ENCODE results near the gene PIGN. TPM values are rescaled to one million over a fixed set of nuclear protein-coding genes. Genes with fewer than 3 reads are reported as not detected.

The PIGN gene
- total and polyA plus RNA-seq, 2 donors (not counting 1 experiment from before 2014, with no cell fraction given): 2.7 to 37.3 TPM

DNA sequence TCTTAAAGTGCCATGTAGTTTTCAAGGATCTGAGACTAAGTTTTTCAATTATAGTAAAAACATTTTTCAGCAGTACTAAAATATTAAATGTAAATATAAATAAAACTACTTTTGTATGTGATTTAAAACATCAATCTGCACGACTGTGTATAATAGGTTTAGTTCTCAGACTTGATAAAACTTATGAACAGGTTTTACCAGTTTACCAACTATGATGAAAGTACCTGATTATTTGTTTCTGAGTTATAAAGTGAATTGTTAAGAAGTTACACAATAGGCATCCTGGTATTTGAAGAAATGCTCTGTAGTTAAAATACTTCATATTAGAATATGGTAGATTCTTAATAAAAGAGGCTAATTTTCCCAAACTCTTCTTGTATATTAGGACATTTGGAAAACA lies 15.0 kb upstream of the PIGN start:
- DNase-seq (no peak), ATAC-seq (ENCODE audit: low read depth) (no peak)
- peaks cover 41% of the 10 kb centered on the region for H3K4me1 Mint-ChIP-seq
- H3K27me3 Mint-ChIP-seq: no peaks in the 10 kb centered on the region
- peaks cover 75% of the 10 kb centered on the region for H4K20me1 ChIP-seq (ENCODE audit: control insufficient read depth, insufficient read depth, low read length, poor library complexity, severe bottlenecking)
- H3K9me3 Mint-ChIP-seq (ENCODE audit: insufficient read depth): no peaks in the 10 kb centered on the region
- no peaks in the 10 kb centered on the region for H3K27me3 ChIP-seq (replicated peaks in 1 of 4; ENCODE audit: control extremely low read depth in 1 of 4, control insufficient read depth in 3 of 4, insufficient read depth in 4 of 4, low read length in 3 of 4)
- no peak overlapping the region for H2AFZ ChIP-seq (ENCODE audit: insufficient read depth, low read depth, low read length, poor library complexity, severe bottlenecking)
- H3K79me2 ChIP-seq (ENCODE audit: control insufficient read depth, insufficient read depth, low read length): peaks cover 92% of the 10 kb centered on the region
- H3K4me3 ChIP-seq (ENCODE audit: control extremely low read depth in 1 of 5, extremely low read depth in 1 of 5, insufficient read depth in 1 of 5, low read depth in 2 of 5, low read length in 4 of 5): no peak overlapping the region
- H3K9me3 ChIP-seq (ENCODE audit: control extremely low read depth in 1 of 3, control insufficient read depth in 2 of 3, insufficient read depth in 1 of 3, low read length in 2 of 3): no peaks in the 10 kb centered on the region
- H3K27ac ChIP-seq (ENCODE audit: low read length in 2 of 2): no peak overlapping the region
- whole genome bisulfite sequencing (ENCODE audit: insufficient coverage): no CpG with 5 or more reads among the region's 1 CpG
- no peak overlapping the region for H3K27ac Mint-ChIP-seq
- H3K4me2 ChIP-seq (replicated peaks; ENCODE audit: low read depth, low read length, poor library complexity, severe bottlenecking): no peak overlapping the region
- ChIA-PET POLR2A (no interaction called here), CTCF (no interaction called here)
- H3K9ac ChIP-seq (ENCODE audit: low read length): no peak overlapping the region
- TF ChIP-seq EZH2 (IDR thresholded peaks at IDR 0.05; ENCODE audit: borderline replicate concordance, insufficient read depth, low read depth, low read length, poor library complexity, severe bottlenecking): no peak
- TF ChIP-seq, protein P1, sequence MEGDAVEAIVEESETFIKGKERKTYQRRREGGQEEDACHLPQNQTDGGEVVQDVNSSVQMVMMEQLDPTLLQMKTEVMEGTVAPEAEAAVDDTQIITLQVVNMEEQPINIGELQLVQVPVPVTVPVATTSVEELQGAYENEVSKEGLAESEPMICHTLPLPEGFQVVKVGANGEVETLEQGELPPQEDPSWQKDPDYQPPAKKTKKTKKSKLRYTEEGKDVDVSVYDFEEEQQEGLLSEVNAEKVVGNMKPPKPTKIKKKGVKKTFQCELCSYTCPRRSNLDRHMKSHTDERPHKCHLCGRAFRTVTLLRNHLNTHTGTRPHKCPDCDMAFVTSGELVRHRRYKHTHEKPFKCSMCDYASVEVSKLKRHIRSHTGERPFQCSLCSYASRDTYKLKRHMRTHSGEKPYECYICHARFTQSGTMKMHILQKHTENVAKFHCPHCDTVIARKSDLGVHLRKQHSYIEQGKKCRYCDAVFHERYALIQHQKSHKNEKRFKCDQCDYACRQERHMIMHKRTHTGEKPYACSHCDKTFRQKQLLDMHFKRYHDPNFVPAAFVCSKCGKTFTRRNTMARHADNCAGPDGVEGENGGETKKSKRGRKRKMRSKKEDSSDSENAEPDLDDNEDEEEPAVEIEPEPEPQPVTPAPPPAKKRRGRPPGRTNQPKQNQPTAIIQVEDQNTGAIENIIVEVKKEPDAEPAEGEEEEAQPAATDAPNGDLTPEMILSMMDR (IDR thresholded peaks at IDR 0.05): no peak
- peaks cover 0 to 4% of the 10 kb centered on the region in 2 donors for H3K4me1 ChIP-seq (ENCODE audit: control insufficient read depth in 2 of 2, insufficient read depth in 2 of 2, low read length in 2 of 2)
- intact Hi-C loops (cut with micrococcal nuclease): no loop called here
- H3K36me3 ChIP-seq (replicated peaks in 1 of 2; ENCODE audit: control extremely low read depth in 1 of 2, control insufficient read depth in 1 of 2, extremely low read depth in 1 of 2, insufficient read depth in 2 of 2, low read length in 1 of 2): no peaks in the 10 kb centered on the region
- no peak overlapping the region for H3K4me3 Mint-ChIP-seq

DNA sequence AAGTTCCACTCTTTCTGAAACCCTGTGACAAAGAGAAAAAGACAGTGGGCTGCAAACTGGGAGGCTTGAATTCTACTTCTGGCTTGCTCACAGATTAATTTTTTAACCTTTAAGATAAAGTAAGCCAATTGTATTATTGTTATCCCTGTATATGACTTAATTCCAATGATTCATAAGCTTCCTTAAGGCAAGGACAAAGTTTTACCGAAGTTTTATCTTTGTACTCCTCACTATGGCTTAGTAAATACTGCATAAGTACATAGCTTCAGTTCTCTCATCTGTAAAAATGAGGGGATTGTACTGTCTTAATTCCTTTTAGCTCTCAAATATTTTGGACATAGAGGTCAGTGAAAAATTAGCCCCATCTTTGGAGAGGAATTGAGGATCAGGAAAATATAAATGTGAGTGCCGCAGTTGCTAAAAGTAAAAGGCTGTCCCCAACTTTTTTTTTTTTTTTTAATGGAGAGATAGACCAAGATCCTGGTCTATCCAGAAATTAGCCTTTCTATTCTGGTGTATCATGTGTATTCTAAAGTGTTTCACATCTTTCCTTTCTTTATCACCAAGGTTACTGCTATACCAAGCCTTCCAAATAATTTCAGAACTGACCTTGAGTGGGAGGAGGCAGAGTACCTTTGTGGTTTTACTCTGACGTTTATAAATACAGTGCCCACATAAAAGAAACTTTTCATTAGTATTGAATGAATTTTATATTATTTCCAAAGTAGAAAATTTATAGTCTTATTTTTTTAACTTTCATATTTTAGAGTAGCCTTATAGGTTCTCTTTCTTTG lies 13.5 kb upstream of the PIGN start:
- H3K4me3 Mint-ChIP-seq: no peak overlapping the region
- Histone ChIP-seq H2AFZ (ENCODE audit: insufficient read depth, low read depth, low read length, poor library complexity, severe bottlenecking) (no peak overlapping the region), H3K4me2 (replicated peaks; ENCODE audit: low read depth, low read length, poor library complexity, severe bottlenecking) (no peak overlapping the region), H3K36me3 (replicated peaks in 1 of 2; ENCODE audit: control extremely low read depth in 1 of 2, control insufficient read depth in 1 of 2, extremely low read depth in 1 of 2, insufficient read depth in 2 of 2, low read length in 1 of 2) (no peaks in the 10 kb centered on the region), H3K79me2 (ENCODE audit: control insufficient read depth, insufficient read depth, low read length) (peaks cover 94% of the 10 kb centered on the region), H3K9ac (ENCODE audit: low read length) (no peak overlapping the region), H3K27ac (ENCODE audit: low read length in 2 of 2) (no peak overlapping the region), H3K4me1 (ENCODE audit: control insufficient read depth in 2 of 2, insufficient read depth in 2 of 2, low read length in 2 of 2) (peaks cover 0 to 4% of the 10 kb centered on the region in 2 donors), H3K9me3 (ENCODE audit: control extremely low read depth in 1 of 3, control insufficient read depth in 2 of 3, insufficient read depth in 1 of 3, low read length in 2 of 3) (no peaks in the 10 kb centered on the region), H4K20me1 (ENCODE audit: control insufficient read depth, insufficient read depth, low read length, poor library complexity, severe bottlenecking) (peaks cover 74% of the 10 kb centered on the region), H3K4me3 (ENCODE audit: control extremely low read depth in 1 of 5, extremely low read depth in 1 of 5, insufficient read depth in 1 of 5, low read depth in 2 of 5, low read length in 4 of 5) (no peak overlapping the region), H3K27me3 (replicated peaks in 1 of 4; ENCODE audit: control extremely low read depth in 1 of 4, control insufficient read depth in 3 of 4, insufficient read depth in 4 of 4, low read length in 3 of 4) (no peaks in the 10 kb centered on the region)
- peaks cover 42% of the 10 kb centered on the region for H3K4me1 Mint-ChIP-seq
- TF ChIP-seq EZH2 (IDR thresholded peaks at IDR 0.05; ENCODE audit: borderline replicate concordance, insufficient read depth, low read depth, low read length, poor library complexity, severe bottlenecking): no peak
- TF ChIP-seq, protein P1 (IDR thresholded peaks at IDR 0.05): no peak
- ATAC-seq (ENCODE audit: low read depth): no peak
- ChIA-PET CTCF (interaction anchor here (0.6 to 2.7 kb wide), 4 partner anchors 16 to 1124 kb away, joined by 3 to 12 read pairs (median 4); no protein-coding TSS in a partner anchor), POLR2A (no interaction called here)
- no peaks in the 10 kb centered on the region for H3K27me3 Mint-ChIP-seq
- H3K27ac Mint-ChIP-seq: no peak overlapping the region
- intact Hi-C loops (cut with micrococcal nuclease): no loop called here
- no CpG with 5 or more reads among the region's 3 CpGs for WGBS (ENCODE audit: insufficient coverage)
- no peaks in the 10 kb centered on the region for H3K9me3 Mint-ChIP-seq (ENCODE audit: insufficient read depth)
- no peak for DNase-seq

All from B cell (primary cell).